T-helper 2 cell treated with Interferon-gamma antibody and Interleukin-4, amounts not matched to agents 5 μg/mL and 100 μg/mL, for 36 hours (primary cell): ENCODE measurements around the gene PHF3.

Experiments used
- DNase-seq: peaks from one replicate; pipeline ENCODE4 v3.0.0; 2021; ENCODE audit warnings: low spot score
- H3K27ac Mint-ChIP-seq: one replicate; pipeline ENCODE4 v1.8.0; 2021; ENCODE audit warnings: mild to moderate bottlenecking, mixed read lengths
- H3K27me3 Mint-ChIP-seq: one replicate; pipeline ENCODE4 v1.8.0; 2021; ENCODE audit warnings: low read depth, mixed read lengths
- H3K36me3 Mint-ChIP-seq: one replicate; pipeline ENCODE4 v1.8.0; 2021; ENCODE audit warnings: low read depth, mixed read lengths
- H3K4me1 Mint-ChIP-seq: one replicate; pipeline ENCODE4 v1.8.0; 2021; ENCODE audit warnings: low read depth, mixed read lengths
- H3K4me3 Mint-ChIP-seq: one replicate; pipeline ENCODE4 v1.8.0; 2022; ENCODE audit warnings: mild to moderate bottlenecking, moderate library complexity, mixed read lengths
- H3K9me3 Mint-ChIP-seq: one replicate; pipeline ENCODE4 v1.8.0; 2021; ENCODE audit warnings: mixed read lengths

The PHF3 gene

DNA sequence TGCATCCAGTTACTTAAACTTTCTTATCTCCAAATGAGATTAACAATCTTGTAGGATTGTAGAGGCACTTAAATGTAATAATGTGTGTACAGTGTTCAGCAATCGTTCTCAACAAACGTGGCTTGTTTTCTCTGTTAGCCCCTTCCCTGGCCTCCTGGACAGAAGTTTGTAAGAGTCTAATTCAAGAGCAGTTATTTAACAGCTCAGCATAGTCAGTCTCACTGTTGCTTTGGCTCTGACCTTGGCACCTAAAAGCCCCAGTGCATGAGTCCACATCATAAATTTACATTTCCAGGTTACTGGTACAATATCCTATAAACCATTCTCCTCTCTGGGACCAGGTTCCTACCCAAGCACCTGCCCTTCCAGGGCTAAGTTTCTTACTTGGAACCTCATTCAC is 11.5 kb upstream of the PHF3 start:
- Mint-ChIP-seq H3K27me3 (peaks cover 28% of the 10 kb centered on the region), H3K9me3 (no peaks in the 10 kb centered on the region), H3K36me3 (no peaks in the 10 kb centered on the region), H3K4me1 (no peaks in the 10 kb centered on the region), H3K27ac (no peak overlapping the region), H3K4me3 (no peak overlapping the region)
- DNase-seq, result no peak

DNA sequence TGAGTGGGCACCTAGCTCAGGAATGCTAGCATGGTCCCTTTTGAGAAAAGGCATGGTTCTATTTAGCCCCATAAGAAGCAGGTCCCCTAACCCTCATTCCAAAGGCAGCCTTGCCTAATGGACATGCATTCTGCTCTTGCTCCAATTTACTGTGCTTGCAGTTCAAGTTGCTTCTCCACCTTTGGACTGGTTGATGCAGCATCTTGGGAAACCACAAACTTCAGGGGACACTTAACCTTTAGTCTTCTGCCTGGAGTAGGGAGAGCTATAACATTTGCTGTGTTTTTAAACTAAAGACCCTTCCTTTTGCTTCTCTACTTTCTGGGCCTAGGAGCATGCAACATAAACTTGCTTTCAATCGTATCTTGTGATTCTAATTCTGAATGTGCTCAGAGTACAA is 5.1 kb upstream of the PHF3 start:
- Mint-ChIP-seq H3K27me3 (peaks cover 14% of the 10 kb centered on the region), H3K36me3 (no peaks in the 10 kb centered on the region), H3K27ac (no peak overlapping the region), H3K4me1 (peaks cover 7% of the 10 kb centered on the region), H3K4me3 (no peak overlapping the region), H3K9me3 (no peaks in the 10 kb centered on the region)
- DNase-seq, result no peak

DNA sequence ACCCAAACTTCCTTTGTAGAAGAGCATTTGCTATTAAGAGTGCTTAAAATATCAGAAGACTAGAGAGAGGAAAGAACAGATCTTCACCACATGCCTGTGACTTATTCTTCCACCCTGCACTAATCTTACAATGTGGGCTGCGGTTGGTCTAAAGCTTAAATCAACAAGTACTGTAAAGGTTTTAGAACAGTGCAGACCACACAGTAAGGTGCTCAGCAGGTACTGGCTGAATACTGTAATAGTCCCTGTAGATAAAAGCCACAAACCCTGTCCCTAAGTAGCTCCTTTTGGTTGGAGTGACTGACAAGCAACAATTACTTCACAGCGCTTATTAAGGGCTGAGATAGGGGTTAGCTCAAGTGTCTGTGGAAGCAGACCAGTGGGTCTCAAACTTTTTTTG is 972 bp upstream of the PHF3 start:
- H3K9me3 Mint-ChIP-seq, result no peaks in the 10 kb centered on the region

DNA sequence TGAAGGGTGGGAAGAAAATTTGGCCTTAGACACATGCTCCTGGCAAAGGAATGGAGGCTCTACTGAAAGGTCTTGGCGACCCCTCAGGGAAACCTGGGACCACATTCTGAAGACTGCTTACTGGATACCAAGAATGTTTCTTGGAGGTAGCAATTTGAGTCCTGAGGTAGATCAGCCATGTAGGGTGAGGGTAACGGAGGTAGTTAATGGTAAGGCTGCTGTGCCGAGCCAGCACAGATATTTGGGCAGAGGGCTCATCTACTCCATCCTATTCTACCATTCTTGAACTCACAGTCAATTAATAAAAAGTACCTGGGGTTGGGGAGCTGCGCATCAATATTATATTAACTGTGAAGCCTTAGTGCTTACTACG is 401 bp upstream of the PHF3 start:
- Mint-ChIP-seq H3K27me3 (peaks cover 5% of the 10 kb centered on the region), H3K4me3 (peak overlapping the region; percentile 82), H3K36me3 (peaks cover 4% of the 10 kb centered on the region), H3K4me1 (peaks cover 29% of the 10 kb centered on the region), H3K9me3 (no peaks in the 10 kb centered on the region), H3K27ac (peak overlapping the region; percentile 88)
- no peak for DNase-seq

More for the DNA sequence above, 972 bp upstream of the PHF3 start:
- peaks cover 25% of the 10 kb centered on the region for H3K4me1 Mint-ChIP-seq
- peaks cover 4% of the 10 kb centered on the region for H3K36me3 Mint-ChIP-seq
- no peak overlapping the region for H3K27ac Mint-ChIP-seq
- no peak for DNase-seq
- H3K27me3 Mint-ChIP-seq, result peaks cover 8% of the 10 kb centered on the region
- H3K4me3 Mint-ChIP-seq, result peak overlapping the region; percentile 82

DNA sequence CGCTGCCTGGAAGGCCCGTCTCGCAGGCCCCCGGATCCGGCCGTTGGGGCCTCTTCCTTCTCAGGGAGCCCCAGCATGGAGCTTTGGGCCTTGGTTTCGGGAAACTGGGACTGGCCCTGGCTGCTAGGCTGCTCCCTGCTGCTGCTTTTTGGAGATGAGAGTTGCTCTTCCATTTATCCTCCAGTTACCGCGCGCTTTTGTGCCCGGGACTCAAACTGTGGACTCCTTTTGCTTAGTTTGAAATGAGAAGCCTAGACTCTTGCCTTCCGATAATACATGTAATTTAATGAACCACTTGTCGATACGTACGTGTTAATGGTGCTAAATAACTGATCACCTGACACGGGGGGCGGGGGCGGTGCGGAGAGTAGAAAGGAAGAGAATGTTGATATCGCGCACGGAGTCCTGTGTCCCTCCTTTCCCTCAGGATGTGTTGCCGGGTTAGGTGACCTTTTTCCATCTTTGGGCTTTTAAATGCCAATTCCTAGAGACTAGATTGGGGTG is 968 bp downstream of the PHF3 start:
- Mint-ChIP-seq H3K4me3 (peak overlapping the region; percentile 99), H3K27ac (peak overlapping the region; percentile 100), H3K27me3 (no peaks in the 10 kb centered on the region), H3K9me3 (no peaks in the 10 kb centered on the region), H3K36me3 (peaks cover 4% of the 10 kb centered on the region), H3K4me1 (peaks cover 39% of the 10 kb centered on the region)
- peak; percentile 42 for DNase-seq

DNA sequence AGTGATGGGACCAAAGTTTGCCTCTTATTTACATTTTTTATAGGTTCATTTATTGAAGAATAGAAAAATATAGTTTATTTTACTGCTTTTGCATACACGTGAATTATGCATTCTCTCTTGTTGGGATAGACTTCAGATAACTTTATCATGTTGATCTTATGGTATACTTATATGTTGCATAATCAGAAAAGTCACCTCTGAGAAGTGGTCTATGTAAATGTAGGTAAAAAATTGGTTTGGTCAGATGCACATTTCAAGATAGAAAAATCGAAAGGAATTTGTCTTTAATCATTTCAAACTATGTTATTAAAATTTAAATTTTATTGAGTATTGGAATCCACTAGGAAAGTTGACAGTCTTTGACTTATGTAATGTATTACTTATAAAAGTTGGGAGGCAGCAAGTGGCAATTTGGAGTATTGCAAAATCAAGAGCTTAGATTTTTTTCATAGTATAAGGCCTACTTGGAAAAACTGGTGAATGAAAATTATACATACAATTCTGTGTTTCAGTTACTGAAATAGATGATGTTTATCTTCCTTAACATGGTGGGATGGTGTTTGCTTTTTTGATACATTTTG is 2.4 kb downstream of the PHF3 start:
- DNase-seq, result no peak
- H3K9me3 Mint-ChIP-seq, result no peaks in the 10 kb centered on the region
- H3K27me3 Mint-ChIP-seq, result no peaks in the 10 kb centered on the region
- peaks cover 40% of the 10 kb centered on the region for H3K4me1 Mint-ChIP-seq
- H3K36me3 Mint-ChIP-seq, result peaks cover 4% of the 10 kb centered on the region
- H3K4me3 Mint-ChIP-seq, result peak overlapping the region; percentile 99
- no peak overlapping the region for H3K27ac Mint-ChIP-seq

DNA sequence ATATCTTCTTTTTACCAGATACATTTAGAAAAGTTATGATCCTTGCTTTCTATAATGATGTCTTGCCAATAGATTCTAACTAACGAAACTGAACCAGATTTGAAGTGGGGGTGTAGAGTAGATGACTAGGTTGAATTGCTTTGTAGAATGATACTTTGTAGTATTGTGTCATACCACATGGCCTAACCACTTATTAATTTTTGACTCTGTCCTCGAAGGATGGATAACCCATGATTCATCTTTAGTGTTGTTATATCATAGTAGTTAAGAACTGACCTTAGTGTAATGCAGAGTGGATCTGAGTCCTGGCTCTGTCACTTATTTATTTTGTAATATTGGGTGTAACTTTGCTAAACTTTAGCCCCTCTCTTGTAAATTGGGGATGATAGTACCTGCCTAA is 4.5 kb downstream of the PHF3 start:
- Mint-ChIP-seq H3K9me3 (no peaks in the 10 kb centered on the region), H3K36me3 (peaks cover 4% of the 10 kb centered on the region), H3K27me3 (no peaks in the 10 kb centered on the region), H3K4me3 (no peak overlapping the region), H3K4me1 (peaks cover 48% of the 10 kb centered on the region), H3K27ac (no peak overlapping the region)
- no peak for DNase-seq

DNA sequence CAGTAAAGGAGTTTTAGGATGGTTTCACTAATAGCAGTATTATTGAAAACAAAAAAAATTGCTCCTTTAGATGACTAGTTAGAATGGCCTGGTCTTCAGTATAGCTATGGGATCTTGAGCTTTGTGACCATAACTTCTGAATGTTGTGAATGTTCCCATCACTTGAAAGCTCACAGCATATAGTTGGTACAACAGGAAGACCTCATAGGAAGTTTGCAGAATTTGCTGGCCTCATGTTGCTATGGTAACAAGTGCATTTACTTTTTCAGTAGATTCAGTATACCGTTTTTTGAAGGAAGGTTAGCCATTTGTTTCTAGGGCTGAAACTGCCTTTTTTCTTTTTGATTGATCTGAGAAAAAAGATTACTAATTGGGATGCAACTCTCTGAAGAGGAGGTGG is 8.3 kb downstream of the PHF3 start:
- peaks cover 33% of the 10 kb centered on the region for H3K4me1 Mint-ChIP-seq
- H3K36me3 Mint-ChIP-seq, result no peaks in the 10 kb centered on the region
- no peak overlapping the region for H3K27ac Mint-ChIP-seq
- no peak overlapping the region for H3K4me3 Mint-ChIP-seq
- H3K9me3 Mint-ChIP-seq, result no peaks in the 10 kb centered on the region
- DNase-seq, result no peak
- no peaks in the 10 kb centered on the region for H3K27me3 Mint-ChIP-seq

DNA sequence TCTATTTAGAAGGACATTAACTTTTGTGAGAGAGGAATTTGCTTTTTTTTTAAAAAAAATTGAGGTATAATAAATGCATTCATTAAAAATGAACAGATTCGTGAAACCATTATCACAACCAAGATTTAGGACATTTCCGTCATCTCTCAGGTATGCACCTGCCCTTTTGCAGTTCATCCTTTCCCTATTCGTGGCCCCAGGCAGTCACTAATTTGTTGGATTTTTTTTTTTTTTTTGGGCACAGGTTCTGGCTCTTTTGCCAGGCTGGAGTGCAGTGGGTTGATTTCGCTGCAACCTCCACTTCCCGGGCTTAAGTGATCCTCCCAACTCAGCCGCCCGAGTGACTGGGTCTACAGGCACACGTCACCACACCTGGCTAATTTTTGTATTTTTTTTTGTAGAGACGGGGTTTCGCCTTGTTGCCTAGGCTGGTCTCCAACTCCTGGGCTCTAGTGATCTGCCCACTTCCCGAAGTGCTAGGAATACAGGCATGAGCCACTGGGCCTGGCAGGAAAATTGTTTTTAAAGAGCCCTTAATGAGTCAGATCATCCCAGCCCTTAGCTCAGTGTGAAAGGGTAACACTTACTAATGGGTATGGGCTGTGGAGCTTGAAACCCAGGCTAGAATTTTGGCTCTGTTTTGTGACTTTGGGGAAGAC is 9.2 kb downstream of the PHF3 start:
- H3K4me1 Mint-ChIP-seq, result peaks cover 31% of the 10 kb centered on the region
- no peak overlapping the region for H3K4me3 Mint-ChIP-seq
- H3K9me3 Mint-ChIP-seq, result no peaks in the 10 kb centered on the region
- H3K27ac Mint-ChIP-seq, result no peak overlapping the region
- DNase-seq, result no peak
- no peaks in the 10 kb centered on the region for H3K36me3 Mint-ChIP-seq
- no peaks in the 10 kb centered on the region for H3K27me3 Mint-ChIP-seq

DNA sequence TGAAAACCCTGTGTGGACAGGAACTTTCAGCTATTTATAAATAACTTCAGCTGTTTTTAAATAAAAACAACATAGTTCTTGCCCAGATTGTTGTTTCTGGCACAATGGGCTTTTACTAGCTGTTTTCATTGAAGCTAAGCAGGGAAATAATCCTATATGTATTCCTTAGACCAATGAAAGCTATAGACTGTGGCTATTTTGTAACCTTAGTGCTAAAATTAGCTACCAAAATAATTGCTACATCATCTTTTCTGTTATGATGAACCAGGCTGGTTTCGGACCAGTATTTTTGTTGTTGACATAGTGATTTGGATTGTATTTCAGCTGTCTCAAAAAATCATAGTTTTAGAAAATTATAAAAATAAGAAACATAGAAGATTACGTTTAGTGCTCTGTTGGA is 13.7 kb downstream of the PHF3 start:
- Mint-ChIP-seq H3K27me3 (no peaks in the 10 kb centered on the region), H3K9me3 (peaks cover 21% of the 10 kb centered on the region), H3K36me3 (peaks cover 22% of the 10 kb centered on the region), H3K4me3 (no peak overlapping the region), H3K4me1 (peaks cover 23% of the 10 kb centered on the region), H3K27ac (no peak overlapping the region)
- no peak for DNase-seq

DNA sequence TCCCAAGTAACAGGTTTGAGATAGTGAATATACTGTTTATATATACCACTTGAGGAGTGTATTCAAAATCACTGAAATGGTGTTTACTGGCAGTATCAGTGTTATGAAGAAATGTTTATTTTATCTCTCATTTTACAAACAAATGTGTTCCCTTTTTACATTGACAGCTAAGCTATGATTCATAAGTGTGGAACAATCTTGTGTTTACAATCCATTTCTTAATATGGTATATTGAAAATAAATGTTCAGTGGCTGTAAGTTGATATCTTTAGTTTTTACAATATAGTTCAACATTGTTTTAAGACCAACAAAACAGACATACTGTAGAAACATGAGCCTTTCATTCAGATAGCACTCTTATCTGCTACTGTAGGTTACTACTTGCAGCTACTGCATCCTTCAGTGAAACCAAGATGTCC is 14.3 kb downstream of the PHF3 start:
- no peak for DNase-seq

DNA sequence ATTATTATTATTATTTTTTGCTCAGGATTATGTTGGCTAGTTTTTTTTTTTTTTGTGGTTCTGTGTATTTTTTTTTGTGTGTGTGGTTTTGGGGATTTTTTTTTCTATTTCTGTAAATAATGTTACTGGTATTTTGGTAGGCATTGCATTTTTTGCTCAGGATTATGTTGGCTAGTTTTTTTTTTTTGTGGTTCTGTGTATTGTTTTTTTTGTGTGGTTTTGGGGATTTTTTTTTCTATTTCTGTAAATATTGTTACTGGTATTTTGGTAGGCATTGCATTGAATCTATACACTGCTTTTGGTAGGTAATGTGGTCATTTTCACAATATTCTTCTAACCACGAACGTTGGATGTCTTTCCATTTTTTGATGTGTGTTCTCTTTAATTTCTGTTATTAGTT is 17.4 kb downstream of the PHF3 start:
- H3K27me3 Mint-ChIP-seq, result no peaks in the 10 kb centered on the region
- H3K4me1 Mint-ChIP-seq, result peaks cover 27% of the 10 kb centered on the region
- peaks cover 21% of the 10 kb centered on the region for H3K9me3 Mint-ChIP-seq
- no peak for DNase-seq
- no peak overlapping the region for H3K27ac Mint-ChIP-seq
- H3K4me3 Mint-ChIP-seq, result no peak overlapping the region
- H3K36me3 Mint-ChIP-seq, result peaks cover 25% of the 10 kb centered on the region

More for the DNA sequence above, 14.3 kb downstream of the PHF3 start:
- no peak overlapping the region for H3K4me3 Mint-ChIP-seq
- peaks cover 22% of the 10 kb centered on the region for H3K36me3 Mint-ChIP-seq
- no peak overlapping the region for H3K27ac Mint-ChIP-seq
- H3K9me3 Mint-ChIP-seq, result peaks cover 21% of the 10 kb centered on the region
- H3K4me1 Mint-ChIP-seq, result peaks cover 24% of the 10 kb centered on the region
- H3K27me3 Mint-ChIP-seq, result no peaks in the 10 kb centered on the region

DNA sequence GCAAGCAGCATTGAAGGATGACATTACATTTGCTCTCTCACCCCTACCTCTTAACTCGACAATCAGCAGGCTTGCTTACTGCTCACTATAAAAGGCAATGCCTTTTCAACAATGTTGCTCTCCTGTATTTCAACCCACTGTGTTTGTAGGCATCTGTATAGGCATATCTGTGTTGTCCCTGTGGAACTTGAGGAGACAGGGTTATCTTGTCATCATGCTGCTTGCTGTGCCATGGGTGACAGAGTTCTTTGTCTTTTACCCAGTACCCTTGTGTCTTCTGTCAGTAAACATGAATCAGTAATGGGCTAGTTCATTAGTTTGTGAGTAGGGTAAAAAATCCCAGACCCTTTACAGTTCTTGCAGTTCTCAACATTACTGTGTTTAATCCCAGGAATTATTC is 25.2 kb downstream of the PHF3 start:
- H3K9me3 Mint-ChIP-seq, result no peaks in the 10 kb centered on the region
- H3K27ac Mint-ChIP-seq, result no peak overlapping the region
- H3K27me3 Mint-ChIP-seq, result no peaks in the 10 kb centered on the region
- peaks cover 21% of the 10 kb centered on the region for H3K4me1 Mint-ChIP-seq
- DNase-seq, result no peak
- H3K36me3 Mint-ChIP-seq, result peaks cover 3% of the 10 kb centered on the region
- no peak overlapping the region for H3K4me3 Mint-ChIP-seq

DNA sequence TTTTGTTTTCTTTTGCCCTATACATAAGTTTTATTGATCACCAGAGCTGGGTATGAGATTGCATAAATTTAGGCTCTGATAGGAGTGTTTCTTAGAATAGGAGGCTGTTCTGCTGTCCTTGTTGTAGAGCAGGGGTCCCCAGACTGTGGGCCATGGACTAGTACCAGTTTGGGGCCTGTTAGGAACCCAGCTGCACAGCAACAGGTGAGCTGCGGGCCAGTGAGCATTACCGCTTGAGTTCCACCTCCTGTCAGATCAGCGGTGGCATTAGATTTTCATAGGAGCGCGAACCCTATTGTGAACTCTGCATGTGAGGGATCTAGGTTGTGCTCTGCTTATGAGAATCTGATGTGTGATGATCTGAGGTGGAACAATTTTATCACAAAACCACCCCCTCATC is 26.2 kb downstream of the PHF3 start:
- H3K4me1 Mint-ChIP-seq, result peaks cover 21% of the 10 kb centered on the region
- no peak overlapping the region for H3K4me3 Mint-ChIP-seq
- no peak for DNase-seq
- H3K27ac Mint-ChIP-seq, result no peak overlapping the region
- no peaks in the 10 kb centered on the region for H3K9me3 Mint-ChIP-seq
- H3K27me3 Mint-ChIP-seq, result no peaks in the 10 kb centered on the region
- peaks cover 3% of the 10 kb centered on the region for H3K36me3 Mint-ChIP-seq
